Brain microvascular endothelial cell (primary cell): ENCODE data around the gene ALDH5A1.

Experiments
- DNase-seq: peaks from one replicate; pipeline ENCODE4 v3.0.0-alpha.2; 2020
- H3K27ac ChIP-seq: fragments of 250-450 bp; sonication (Bioruptor Pico); 2 replicates; pipeline ENCODE4 v1.5.1; 2020; ENCODE audit warnings: mild to moderate bottlenecking, moderate library complexity
- H3K27me3 ChIP-seq: fragments of 250-450 bp; sonication (Bioruptor Pico); replicated peaks from 2 replicates; pipeline ENCODE4 v1.5.1; 2020; ENCODE audit warnings: mild to moderate bottlenecking
- H3K36me3 ChIP-seq: fragments of 250-450 bp; sonication (Bioruptor Pico); replicated peaks from 2 replicates; pipeline ENCODE4 v1.5.1; 2020; ENCODE audit warnings: mild to moderate bottlenecking
- H3K4me3 ChIP-seq: 2 replicates; pipeline ENCODE4 v1.5.1; 2011; ENCODE audit warnings: low read depth, mild to moderate bottlenecking, control low read depth, low read length, moderate library complexity
- in situ Hi-C: cut with HindIII; loops from 2 replicates; pipeline ENCODE4 v1.10.0; 2017; ENCODE audit warnings: low sequenced_read_pairs, low pct_ligation_motif_present
- TF ChIP-seq, protein P1 (sequence below): IDR thresholded peaks from 2 replicates; pipeline ENCODE4 v1.5.1; 2011; ENCODE audit warnings: low read depth, mild to moderate bottlenecking, moderate library complexity, low read length, control low read depth, inconsistent platforms; ENCODE audit errors: missing control alignments

Gene ALDH5A1

GRCh38 chr6:24549158-24549557, 54.4 kb downstream of the ALDH5A1 start:
- Histone ChIP-seq H3K4me3 (no peak overlapping the region), H3K27ac (no peak overlapping the region), H3K36me3 (no peaks in the 10 kb centered on the region), H3K27me3 (no peaks in the 10 kb centered on the region)
- DNase-seq, result no peak
- in situ Hi-C loops, result no loop called here
- TF ChIP-seq, protein P1, sequence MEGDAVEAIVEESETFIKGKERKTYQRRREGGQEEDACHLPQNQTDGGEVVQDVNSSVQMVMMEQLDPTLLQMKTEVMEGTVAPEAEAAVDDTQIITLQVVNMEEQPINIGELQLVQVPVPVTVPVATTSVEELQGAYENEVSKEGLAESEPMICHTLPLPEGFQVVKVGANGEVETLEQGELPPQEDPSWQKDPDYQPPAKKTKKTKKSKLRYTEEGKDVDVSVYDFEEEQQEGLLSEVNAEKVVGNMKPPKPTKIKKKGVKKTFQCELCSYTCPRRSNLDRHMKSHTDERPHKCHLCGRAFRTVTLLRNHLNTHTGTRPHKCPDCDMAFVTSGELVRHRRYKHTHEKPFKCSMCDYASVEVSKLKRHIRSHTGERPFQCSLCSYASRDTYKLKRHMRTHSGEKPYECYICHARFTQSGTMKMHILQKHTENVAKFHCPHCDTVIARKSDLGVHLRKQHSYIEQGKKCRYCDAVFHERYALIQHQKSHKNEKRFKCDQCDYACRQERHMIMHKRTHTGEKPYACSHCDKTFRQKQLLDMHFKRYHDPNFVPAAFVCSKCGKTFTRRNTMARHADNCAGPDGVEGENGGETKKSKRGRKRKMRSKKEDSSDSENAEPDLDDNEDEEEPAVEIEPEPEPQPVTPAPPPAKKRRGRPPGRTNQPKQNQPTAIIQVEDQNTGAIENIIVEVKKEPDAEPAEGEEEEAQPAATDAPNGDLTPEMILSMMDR, result no peak

GRCh38 chr6:24549674-24550353, 55.0 kb downstream of the ALDH5A1 start:
- TF ChIP-seq, protein P1, result no peak
- DNase-seq, result no peak
- no peak overlapping the region for H3K4me3 ChIP-seq
- in situ Hi-C loops, result no loop called here
- H3K27ac ChIP-seq, result no peak overlapping the region
- H3K36me3 ChIP-seq, result no peaks in the 10 kb centered on the region
- H3K27me3 ChIP-seq, result no peaks in the 10 kb centered on the region

GRCh38 chr6:24551139-24551538, 56.4 kb downstream of the ALDH5A1 start:
- H3K27me3 ChIP-seq, result no peaks in the 10 kb centered on the region
- DNase-seq, result no peak
- TF ChIP-seq, protein P1, result no peak
- no peak overlapping the region for H3K4me3 ChIP-seq
- H3K27ac ChIP-seq, result no peak overlapping the region
- no peaks in the 10 kb centered on the region for H3K36me3 ChIP-seq
- in situ Hi-C loops, result no loop called here

DNA sequence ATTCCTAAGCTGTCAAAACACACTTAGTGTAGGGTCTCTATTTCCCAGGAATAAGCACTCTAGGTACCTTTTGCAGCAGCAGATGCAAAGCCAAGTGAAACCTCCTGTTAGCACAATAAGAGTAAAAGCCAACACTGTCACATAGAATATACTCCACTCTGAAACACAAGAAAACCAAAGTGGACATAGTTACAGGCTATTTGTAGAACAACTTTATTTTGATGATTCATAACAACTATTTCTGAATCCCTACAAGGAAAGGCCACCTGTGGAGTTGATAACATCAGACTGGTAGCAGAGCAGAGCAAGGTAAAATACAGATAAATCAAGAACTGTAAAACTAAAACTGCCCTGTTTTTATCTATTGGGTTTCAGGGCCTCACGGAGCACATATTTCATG, 59.7 kb downstream of the ALDH5A1 start:
- TF ChIP-seq, protein P1, result no peak
- no peak overlapping the region for H3K27ac ChIP-seq
- no peaks in the 10 kb centered on the region for H3K36me3 ChIP-seq
- no peaks in the 10 kb centered on the region for H3K27me3 ChIP-seq
- no peak overlapping the region for H3K4me3 ChIP-seq
- no peak for DNase-seq
- in situ Hi-C loops, result no loop called here

DNA sequence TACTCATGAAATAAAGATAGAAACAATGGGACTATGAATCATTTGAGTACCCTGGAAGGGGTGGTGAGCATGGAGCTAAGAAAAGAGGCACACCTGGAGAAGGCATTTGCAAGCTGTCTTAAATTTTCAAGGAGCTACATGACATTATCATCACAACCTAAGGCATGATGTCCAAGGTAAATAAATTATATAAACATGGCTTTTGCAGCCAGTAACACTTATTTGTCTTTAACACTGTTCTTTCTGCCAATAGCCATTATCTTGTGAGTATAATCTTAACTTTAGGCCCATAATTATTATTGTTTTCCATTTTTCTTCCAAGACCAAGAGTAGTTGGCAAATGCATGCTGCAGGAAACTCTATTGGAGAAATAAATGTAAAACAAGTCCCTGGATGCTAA, 63.7 kb downstream of the ALDH5A1 start:
- TF ChIP-seq, protein P1, result no peak
- Histone ChIP-seq H3K27ac (no peak overlapping the region), H3K36me3 (no peaks in the 10 kb centered on the region), H3K27me3 (no peaks in the 10 kb centered on the region), H3K4me3 (no peak overlapping the region)
- DNase-seq, result no peak
- in situ Hi-C loops, result no loop called here

GRCh38 chr6:24564081-24564480, 69.3 kb downstream of the ALDH5A1 start:
- no peaks in the 10 kb centered on the region for H3K27me3 ChIP-seq
- no peak overlapping the region for H3K4me3 ChIP-seq
- in situ Hi-C loops, result no loop called here
- TF ChIP-seq, protein P1, result no peak
- no peak overlapping the region for H3K27ac ChIP-seq
- DNase-seq, result no peak
- no peaks in the 10 kb centered on the region for H3K36me3 ChIP-seq
